Lung microvascular endothelial cell (primary cell): ENCODE measurements around the gene CDK9. TPM values are rescaled to one million over a fixed set of nuclear protein-coding genes. Genes with fewer than 3 reads are reported as not detected.
"Not testable (repeated sequence)": the region's sequence is repeated elsewhere in the genome, so short reads cannot be mapped to it uniquely, and the experiment has no call there.

Source experiments
- DNase-seq, 2 donors: peaks; one replicate each; pipeline versions ENCODE4 v3.0.0 to v3.0.0-alpha.2; 2010; ENCODE audit warnings: low read depth in 2 of 2
- total RNA-seq: library from RNA; depleted of rRNA; stranded (reverse); fragments of >200 nt; gene quantifications from 2 replicates; pipeline ENCODE4 v1.2.1, GENCODE V29; 2014

Gene CDK9
- total RNA-seq, 1 donor from 2014 or later: 70.0 TPM

- no peak for DNase-seq
Observed at GRCh38 chr9:127817881-127818434, 32.1 kb downstream of the CDK9 start.

- no peak for DNase-seq
Observed at GRCh38 chr9:127818574-127818973, 32.7 kb downstream of the CDK9 start.

- DNase-seq: no peak
Observed at GRCh38 chr9:127822108-127822507, 36.3 kb downstream of the CDK9 start.

- DNase-seq: peak; percentile 41 to 58
Observed at GRCh38 chr9:127825319-127826051, 39.7 kb downstream of the CDK9 start.

GRCh38 chr9:127826253-127826913, 40.5 kb downstream of the CDK9 start:
- DNase-seq: peak in 1 of 2 donors; percentile 22

- peak; percentile 78 to 81 for DNase-seq
Observed at GRCh38 chr9:127828262-127829031, 42.6 kb downstream of the CDK9 start.

- peak in 1 of 2 donors; percentile 2 for DNase-seq
Observed at GRCh38 chr9:127829205-127829906, 43.5 kb downstream of the CDK9 start.

GRCh38 chr9:127832248-127832647, 46.4 kb downstream of the CDK9 start:
- no peak for DNase-seq

GRCh38 chr9:127833555-127833954, 47.7 kb downstream of the CDK9 start:
- DNase-seq: peak in 1 of 2 donors; percentile 1

- DNase-seq: peak; percentile 74 to 90
Observed at GRCh38 chr9:127835991-127836516, 50.2 kb downstream of the CDK9 start.

- DNase-seq: not testable (repeated sequence)
Observed at GRCh38 chr9:127836561-127836960, 50.7 kb downstream of the CDK9 start.

- no peak for DNase-seq
Observed at GRCh38 chr9:127837346-127837745, 51.5 kb downstream of the CDK9 start.

GRCh38 chr9:127838375-127839078, 52.7 kb downstream of the CDK9 start:
- DNase-seq: peak; percentile 82 to 98

Other genes starting within 250 kb of the CDK9 start
- gene STXBP1, start 173.8 kb upstream of the CDK9 start, total RNA-seq: 8.5 and 10.3 TPM in 2 replicates
- not detected in 2 replicates for gene CFAP157, start 79.0 kb upstream of the CDK9 start, total RNA-seq
- 24.4 and 25.0 TPM in 2 replicates for gene PTRH1, start 70.4 kb upstream of the CDK9 start, total RNA-seq
- not detected in 2 replicates for gene TTC16, start 70.0 kb upstream of the CDK9 start, total RNA-seq
- 4.8 TPM in 2 replicates for gene TOR2A, start 50.7 kb upstream of the CDK9 start, total RNA-seq
- 56.2 and 72.6 TPM in 2 replicates for gene SH2D3C, start 7.4 kb upstream of the CDK9 start, total RNA-seq
- gene FPGS, start 16.8 kb downstream of the CDK9 start, total RNA-seq: 39.7 and 51.0 TPM in 2 replicates
- 34.0 and 51.6 TPM in 2 replicates for gene ENG, start 68.6 kb downstream of the CDK9 start, total RNA-seq
- gene AK1, start 91.6 kb downstream of the CDK9 start, total RNA-seq: 22.0 and 24.8 TPM in 2 replicates
- 23.5 and 30.0 TPM in 2 replicates for gene ST6GALNAC6, start 113.6 kb downstream of the CDK9 start, total RNA-seq
- 25.5 and 26.6 TPM in 2 replicates for gene ST6GALNAC4, start 131.0 kb downstream of the CDK9 start, total RNA-seq
- gene PIP5KL1, start 144.7 kb downstream of the CDK9 start, total RNA-seq: 0.44 and 0.60 TPM in 2 replicates
- gene DPM2, start 151.8 kb downstream of the CDK9 start, total RNA-seq: 8.9 and 12.3 TPM in 2 replicates
- 10.2 and 24.2 TPM in 2 replicates for gene EEIG1, start 195.0 kb downstream of the CDK9 start, total RNA-seq